ENCODE measurements around the gene POP4. TPM values are rescaled to one million over a fixed set of nuclear protein-coding genes. Genes with fewer than 3 reads are reported as not detected.

POP4 gene
- total RNA-seq, 6 donors from 2014 or later, result 29.3 to 59.6 (median 53.8) TPM

DNA sequence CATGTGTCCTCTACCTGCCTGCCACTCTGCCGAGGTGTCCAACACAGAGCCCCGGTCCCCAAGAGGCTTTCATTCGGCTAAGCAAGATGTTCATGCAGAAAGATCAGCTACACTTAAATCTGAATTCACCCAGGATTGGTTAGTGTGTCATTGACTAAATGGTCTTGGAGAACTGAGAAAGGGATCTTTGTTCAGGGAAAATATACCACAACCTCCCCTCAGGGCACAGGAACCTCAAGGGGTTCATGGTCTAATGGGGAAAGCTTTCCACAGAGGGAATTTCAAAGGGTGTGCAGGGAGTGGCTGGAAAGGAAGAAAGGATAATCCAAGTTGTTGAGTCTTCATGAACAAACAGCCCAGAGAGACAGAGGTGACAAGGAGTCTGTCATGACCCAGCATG, 14.4 kb upstream of the POP4 start:
- Histone ChIP-seq H3K4me3 (no peak overlapping the region), H3K27me3 (peaks cover 0 to 3% (median 0%) of the 10 kb centered on the region in 4 donors), H3K4me1 (no peaks in the 10 kb centered on the region), H3K36me3 (no peaks in the 10 kb centered on the region), H3K27ac (no peak overlapping the region), H3K9me3 (no peaks in the 10 kb centered on the region)
- ATAC-seq (ENCODE audit: low FRiP score in 2 of 2) (no peak), DNase-seq (no peak)
- no peak for TF ChIP-seq POLR2AphosphoS5 (IDR thresholded peaks at IDR 0.05)
- TF ChIP-seq EP300 (IDR thresholded peaks at IDR 0.05), result no peak
- WGBS, 2 donors, result 79 to 100% methylated on average over 3 of the region's 3 CpGs

DNA sequence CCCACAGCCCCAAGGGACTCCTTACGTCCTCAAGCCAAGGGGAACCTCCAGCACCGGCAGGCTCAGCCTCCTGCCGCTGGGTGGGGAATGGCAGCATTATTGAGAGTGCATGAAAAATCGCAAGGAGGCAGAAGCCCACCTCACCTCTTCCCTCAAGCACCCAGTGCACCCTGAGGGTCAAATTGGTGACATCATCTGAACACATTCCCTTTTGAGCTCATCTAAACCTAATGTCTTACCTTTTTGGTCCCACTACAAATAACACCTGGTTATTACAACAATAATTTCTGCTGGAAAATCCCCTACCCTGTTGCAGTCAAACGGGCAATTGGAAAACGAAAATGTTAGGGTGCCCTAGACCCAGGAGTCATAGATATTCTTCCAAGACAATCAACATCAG, 12.2 kb upstream of the POP4 start:
- no peak for ATAC-seq (ENCODE audit: low FRiP score in 2 of 2)
- H3K4me3 ChIP-seq, result no peak overlapping the region
- DNase-seq, result peak in 1 of 2 donors; percentile 17
- no peaks in the 10 kb centered on the region for H3K36me3 ChIP-seq
- H3K9me3 ChIP-seq, result no peaks in the 10 kb centered on the region
- H3K27ac ChIP-seq, result no peak overlapping the region
- WGBS, 2 donors, result 70 to 76% methylated on average over 6 of the region's 6 CpGs
- no peaks in the 10 kb centered on the region for H3K4me1 ChIP-seq
- TF ChIP-seq EP300 (IDR thresholded peaks at IDR 0.05) (no peak), POLR2AphosphoS5 (IDR thresholded peaks at IDR 0.05) (no peak), POLR2A (IDR thresholded peaks at IDR 0.05) (no peak)
- TF ChIP-seq, protein P1, sequence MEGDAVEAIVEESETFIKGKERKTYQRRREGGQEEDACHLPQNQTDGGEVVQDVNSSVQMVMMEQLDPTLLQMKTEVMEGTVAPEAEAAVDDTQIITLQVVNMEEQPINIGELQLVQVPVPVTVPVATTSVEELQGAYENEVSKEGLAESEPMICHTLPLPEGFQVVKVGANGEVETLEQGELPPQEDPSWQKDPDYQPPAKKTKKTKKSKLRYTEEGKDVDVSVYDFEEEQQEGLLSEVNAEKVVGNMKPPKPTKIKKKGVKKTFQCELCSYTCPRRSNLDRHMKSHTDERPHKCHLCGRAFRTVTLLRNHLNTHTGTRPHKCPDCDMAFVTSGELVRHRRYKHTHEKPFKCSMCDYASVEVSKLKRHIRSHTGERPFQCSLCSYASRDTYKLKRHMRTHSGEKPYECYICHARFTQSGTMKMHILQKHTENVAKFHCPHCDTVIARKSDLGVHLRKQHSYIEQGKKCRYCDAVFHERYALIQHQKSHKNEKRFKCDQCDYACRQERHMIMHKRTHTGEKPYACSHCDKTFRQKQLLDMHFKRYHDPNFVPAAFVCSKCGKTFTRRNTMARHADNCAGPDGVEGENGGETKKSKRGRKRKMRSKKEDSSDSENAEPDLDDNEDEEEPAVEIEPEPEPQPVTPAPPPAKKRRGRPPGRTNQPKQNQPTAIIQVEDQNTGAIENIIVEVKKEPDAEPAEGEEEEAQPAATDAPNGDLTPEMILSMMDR (IDR thresholded peaks at IDR 0.05), result no peak
- peaks cover 0 to 3% (median 0%) of the 10 kb centered on the region in 4 donors for H3K27me3 ChIP-seq

DNA sequence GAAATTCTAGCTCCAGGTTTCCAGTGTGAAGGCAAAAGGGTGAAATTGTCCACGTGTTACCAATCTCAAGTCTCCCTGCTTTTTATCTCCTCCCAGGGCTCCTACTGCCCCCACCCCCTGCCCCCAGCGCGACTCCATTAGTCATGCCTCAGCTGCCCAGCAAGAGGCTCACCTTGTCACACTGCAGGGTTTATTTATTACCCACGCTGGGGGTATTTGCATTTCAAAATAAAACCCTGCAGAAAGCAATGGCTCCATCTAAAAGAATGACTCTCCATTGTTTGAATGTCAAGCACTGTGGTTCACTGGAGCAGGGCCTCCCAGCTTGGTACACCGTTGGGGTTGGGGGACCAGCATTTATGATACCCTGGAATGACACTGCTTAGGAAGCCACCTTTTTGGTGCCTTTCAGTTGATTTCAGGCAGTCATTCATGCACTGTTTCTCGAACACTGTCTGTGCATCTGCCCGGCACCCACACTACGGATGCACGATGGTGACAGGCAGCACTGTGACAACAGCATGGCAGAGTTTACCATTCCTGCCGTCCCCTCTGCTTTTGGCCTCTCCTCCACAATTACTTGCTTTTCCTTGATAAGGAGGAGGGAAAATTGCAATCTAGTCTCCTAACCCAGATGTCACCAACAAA, 9.9 kb upstream of the POP4 start:
- Histone ChIP-seq H3K9me3 (no peaks in the 10 kb centered on the region), H3K27ac (no peak overlapping the region), H3K4me3 (no peak overlapping the region), H3K27me3 (peaks cover 0 to 3% (median 0%) of the 10 kb centered on the region in 4 donors), H3K4me1 (no peaks in the 10 kb centered on the region), H3K36me3 (no peaks in the 10 kb centered on the region)
- ATAC-seq (ENCODE audit: low FRiP score in 2 of 2), result no peak
- WGBS, 2 donors, result 37 to 39% methylated on average over 10 of the region's 10 CpGs
- DNase-seq, result no peak
- TF ChIP-seq, protein P1 (IDR thresholded peaks at IDR 0.05), result no peak
- TF ChIP-seq POLR2AphosphoS5 (IDR thresholded peaks at IDR 0.05) (no peak), EP300 (IDR thresholded peaks at IDR 0.05) (no peak), POLR2A (IDR thresholded peaks at IDR 0.05) (no peak)

DNA sequence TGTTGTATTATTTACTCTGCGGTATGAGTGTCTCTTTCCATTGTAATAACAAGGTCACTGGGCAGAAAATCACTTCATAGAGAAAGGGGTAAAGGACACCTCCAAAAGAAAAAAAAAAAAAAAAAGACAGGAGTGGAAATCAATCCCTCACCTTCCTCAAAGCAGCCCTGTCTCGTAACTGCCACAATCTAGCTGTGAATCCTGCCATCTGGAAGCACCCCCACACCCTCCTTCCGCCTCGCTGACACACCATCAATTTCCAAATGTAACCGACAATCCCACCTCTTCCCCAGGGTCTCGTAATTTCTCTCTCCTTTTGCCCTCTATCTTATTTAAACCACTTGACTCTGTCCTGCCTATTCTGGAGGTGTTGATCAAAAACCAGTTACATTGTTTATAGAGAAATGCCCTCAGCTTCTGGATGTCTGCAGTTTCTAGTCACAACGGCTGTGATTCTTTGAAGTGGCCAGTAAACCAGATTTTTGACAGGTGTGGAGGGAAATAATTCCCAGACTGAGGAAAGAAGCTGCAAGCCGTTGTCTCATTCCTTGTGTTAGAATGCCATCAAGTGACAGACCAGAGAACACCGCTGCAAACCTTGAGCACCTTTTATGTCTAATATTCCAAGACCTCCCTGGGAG, 9.1 kb upstream of the POP4 start:
- no peaks in the 10 kb centered on the region for H3K4me1 ChIP-seq
- TF ChIP-seq POLR2AphosphoS5 (IDR thresholded peaks at IDR 0.05), result no peak
- TF ChIP-seq POLR2A (IDR thresholded peaks at IDR 0.05), result no peak
- TF ChIP-seq EP300 (IDR thresholded peaks at IDR 0.05), result no peak

DNA sequence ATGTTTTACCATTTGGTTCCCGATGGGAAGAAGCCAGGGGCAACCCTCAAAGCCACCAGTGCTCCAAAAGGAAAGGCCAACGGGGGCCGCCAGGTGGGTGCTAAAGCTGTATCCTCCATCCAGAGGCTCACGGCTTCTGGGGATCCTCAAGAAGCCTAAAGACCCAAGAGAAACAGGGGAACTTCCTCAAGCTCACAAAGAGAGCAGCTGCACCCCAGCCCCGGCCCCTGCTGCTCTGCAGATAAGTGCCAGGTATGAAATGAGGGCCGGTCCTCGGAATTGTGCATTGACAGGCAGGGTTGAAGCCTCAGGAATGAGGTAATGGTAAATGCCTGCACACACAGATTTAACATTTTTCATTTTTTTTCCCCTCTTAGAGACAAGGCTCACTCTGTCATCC, 8.0 kb upstream of the POP4 start:
- no peak for DNase-seq
- no peaks in the 10 kb centered on the region for H3K9me3 ChIP-seq
- WGBS, 2 donors, result 51 to 64% methylated on average over 3 to 7 of the region's 7 CpGs

More for the DNA sequence above, 9.1 kb upstream of the POP4 start:
- Histone ChIP-seq H3K27ac (no peak overlapping the region), H3K36me3 (no peaks in the 10 kb centered on the region), H3K9me3 (no peaks in the 10 kb centered on the region), H3K4me3 (no peak overlapping the region), H3K27me3 (peaks cover 0 to 3% (median 0%) of the 10 kb centered on the region in 4 donors)
- ATAC-seq (ENCODE audit: low FRiP score in 2 of 2), result no peak
- no peak for DNase-seq
- WGBS, 2 donors, result 22 to 30% methylated on average over 9 of the region's 9 CpGs

More for the DNA sequence above, 8.0 kb upstream of the POP4 start:
- no peaks in the 10 kb centered on the region for H3K4me1 ChIP-seq
- no peaks in the 10 kb centered on the region for H3K36me3 ChIP-seq
- peaks cover 0 to 3% (median 0%) of the 10 kb centered on the region in 4 donors for H3K27me3 ChIP-seq
- no peak for ATAC-seq (ENCODE audit: low FRiP score in 2 of 2)
- H3K4me3 ChIP-seq, result no peak overlapping the region
- no peak overlapping the region for H3K27ac ChIP-seq
- TF ChIP-seq, protein P1 (IDR thresholded peaks at IDR 0.05), result no peak
- no peak for TF ChIP-seq POLR2AphosphoS5 (IDR thresholded peaks at IDR 0.05)
- no peak for TF ChIP-seq POLR2A (IDR thresholded peaks at IDR 0.05)
- no peak for TF ChIP-seq EP300 (IDR thresholded peaks at IDR 0.05)

All from upper lobe of left lung (tissue), 6 donors.